WTC11 (cell line): Measurements from ENCODE around the gene MARCHF10. TPM values are rescaled to one million over a fixed set of nuclear protein-coding genes. Genes with fewer than 3 reads are reported as not detected.

Experiments
- ATAC-seq: fragments of 200-7000 bp; cut with Tn5 transposase; 2 replicates; pipeline ENCODE4 v1.10.0; 2021; ENCODE audit warnings: mild to moderate bottlenecking, moderate library complexity
- CTCF ChIA-PET: fragments of 300-600 bp; sonication (Branson Sonifier 250); formaldehyde crosslinking; loops from one replicate; lab custom pipeline; 2021; ENCODE audit warnings: antibody characterized with exemption; lab: Charles Lee
- POLR2A ChIA-PET: fragments of 350-600 bp; sonication (Branson Sonifier 250); formaldehyde crosslinking; loops from one replicate; lab custom pipeline; 2021; ENCODE audit warnings: antibody characterized with exemption; lab: Charles Lee
- DNase-seq: peaks from one replicate; pipeline ENCODE4 v3.0.0; 2021; ENCODE audit warnings: low spot score
- H3K27ac Mint-ChIP-seq: 2 replicates; pipeline ENCODE4 v1.8.0; 2021; ENCODE audit warnings: mixed read lengths
- H3K27me3 Mint-ChIP-seq: 2 replicates; pipeline ENCODE4 v1.8.0; 2021; ENCODE audit warnings: low read depth, mild to moderate bottlenecking, moderate library complexity, mixed read lengths
- H3K36me3 Mint-ChIP-seq: 2 replicates; pipeline ENCODE4 v1.8.0; 2021; ENCODE audit warnings: mixed read lengths
- H3K4me1 Mint-ChIP-seq: 2 replicates; pipeline ENCODE4 v1.8.0; 2022; ENCODE audit warnings: mixed read lengths
- H3K4me3 Mint-ChIP-seq: 2 replicates; pipeline ENCODE4 v1.8.0; 2021; ENCODE audit warnings: mild to moderate bottlenecking, moderate library complexity, mixed read lengths
- H3K9me3 Mint-ChIP-seq: 2 replicates; pipeline ENCODE4 v1.8.0; 2021; ENCODE audit warnings: mixed read lengths
- ATF1 ChIP-seq: sonication (generic); formaldehyde crosslinking; IDR thresholded peaks from 2 replicates; pipeline ENCODE4 v1.8.1; 2023; ENCODE audit warnings: mild to moderate bottlenecking, moderate library complexity, missing genetic modification reagents
- CDX4 ChIP-seq: fragments of 250-450 bp; sonication (Bioruptor Pico); IDR thresholded peaks from 2 replicates; pipeline ENCODE4 v1.9.0; 2021; ENCODE audit warnings: moderate library complexity, mild to moderate bottlenecking, inconsistent platforms, borderline replicate concordance
- E2F5 ChIP-seq: sonication (generic); formaldehyde crosslinking; IDR thresholded peaks from 2 replicates; pipeline ENCODE4 v1.8.1; 2022; ENCODE audit warnings: mild to moderate bottlenecking, moderate library complexity, missing genetic modification reagents
- ELF4 ChIP-seq: sonication (generic); formaldehyde crosslinking; IDR thresholded peaks from 2 replicates; pipeline ENCODE4 v1.8.1; 2022; ENCODE audit warnings: low read depth, mild to moderate bottlenecking, moderate library complexity, missing genetic modification reagents
- FOXP4 ChIP-seq: sonication (generic); formaldehyde crosslinking; IDR thresholded peaks from 2 replicates; pipeline ENCODE4 v1.8.0; 2022; ENCODE audit warnings: mild to moderate bottlenecking, missing genetic modification reagents
- GABPB1 ChIP-seq: sonication (generic); formaldehyde crosslinking; IDR thresholded peaks from 2 replicates; pipeline ENCODE4 v1.8.1; 2023; ENCODE audit warnings: mild to moderate bottlenecking, missing genetic modification reagents
- KAT7 ChIP-seq: sonication (generic); formaldehyde crosslinking; IDR thresholded peaks from 2 replicates; pipeline ENCODE4 v1.8.1; 2023; ENCODE audit warnings: missing genetic modification reagents, mild to moderate bottlenecking, borderline replicate concordance
- MAX ChIP-seq: sonication (generic); formaldehyde crosslinking; IDR thresholded peaks from 2 replicates; pipeline ENCODE4 v1.8.0; 2022; ENCODE audit warnings: mild to moderate bottlenecking, missing genetic modification reagents
- MYBL2 ChIP-seq: sonication (generic); formaldehyde crosslinking; IDR thresholded peaks from 2 replicates; pipeline ENCODE4 v1.8.1; 2023; ENCODE audit warnings: mild to moderate bottlenecking, moderate library complexity, missing genetic modification reagents
- NR1H2 ChIP-seq: sonication (generic); formaldehyde crosslinking; IDR thresholded peaks from 2 replicates; pipeline ENCODE4 v1.9.0; 2021; ENCODE audit warnings: mild to moderate bottlenecking, moderate library complexity, missing genetic modification reagents
- NR2C2 ChIP-seq: sonication (generic); formaldehyde crosslinking; IDR thresholded peaks from 2 replicates; pipeline ENCODE4 v1.8.0; 2022; ENCODE audit warnings: mild to moderate bottlenecking, missing genetic modification reagents
- NR3C1 ChIP-seq: sonication (generic); formaldehyde crosslinking; conservative IDR thresholded peaks from 2 replicates; pipeline ENCODE4 v1.8.1; 2023; ENCODE audit warnings: low read depth, mild to moderate bottlenecking, missing genetic modification reagents
- RORB ChIP-seq: fragments of 250-450 bp; sonication (Bioruptor Pico); IDR thresholded peaks from 2 replicates; pipeline ENCODE4 v1.9.0; 2021; ENCODE audit warnings: mild to moderate bottlenecking
- SOX15 ChIP-seq: fragments of 250-450 bp; sonication (Bioruptor Pico); IDR thresholded peaks from 2 replicates; pipeline ENCODE4 v1.9.0; 2021; ENCODE audit warnings: mild to moderate bottlenecking
- TP53 ChIP-seq: sonication (generic); formaldehyde crosslinking; IDR thresholded peaks from 2 replicates; pipeline ENCODE4 v1.8.1; 2023; ENCODE audit warnings: mild to moderate bottlenecking, missing genetic modification reagents
- ZNF121 ChIP-seq: sonication (generic); formaldehyde crosslinking; IDR thresholded peaks from 2 replicates; pipeline ENCODE4 v1.8.0; 2023; ENCODE audit warnings: missing genetic modification reagents
- ZNF138 ChIP-seq: sonication (generic); formaldehyde crosslinking; conservative IDR thresholded peaks from 2 replicates; pipeline ENCODE4 v1.8.1; 2022; ENCODE audit warnings: mild to moderate bottlenecking, moderate library complexity, missing genetic modification reagents
- ZNF396 ChIP-seq: fragments of 250-450 bp; sonication (Bioruptor Pico); IDR thresholded peaks from 2 replicates; pipeline ENCODE4 v1.8.0; 2021; ENCODE audit warnings: mild to moderate bottlenecking, moderate library complexity, borderline replicate concordance
- ZNF425 ChIP-seq: fragments of 250-450 bp; sonication (Bioruptor Pico); conservative IDR thresholded peaks from 2 replicates; pipeline ENCODE4 v1.9.0; 2021; ENCODE audit warnings: mild to moderate bottlenecking
- total RNA-seq: library from RNA; stranded (reverse); gene quantifications from 3 replicates; pipeline ENCODE4 v1.2.3, GENCODE V29; 2021
- TF ChIP-seq, protein P1 (sequence below): sonication (generic); formaldehyde crosslinking; IDR thresholded peaks from 2 replicates; pipeline ENCODE4 v1.8.0; 2022; ENCODE audit warnings: mild to moderate bottlenecking, missing genetic modification reagents
- TF ChIP-seq, protein P2 (sequence below): sonication (generic); formaldehyde crosslinking; conservative IDR thresholded peaks from 2 replicates; pipeline ENCODE4 v1.8.1; 2022; ENCODE audit warnings: mild to moderate bottlenecking, missing genetic modification reagents

MARCHF10 gene
- total RNA-seq, 1 experiment from 2014 or later: 1.0 TPM

GRCh38 chr17:62801553-62802114 lies 6.5 kb downstream of the MARCHF10 start:
- H3K4me1 Mint-ChIP-seq: peaks cover 13% of the 10 kb centered on the region
- ChIA-PET CTCF (no interaction called here), POLR2A (no interaction called here)
- DNase-seq: no peak
- no peaks in the 10 kb centered on the region for H3K27me3 Mint-ChIP-seq
- H3K4me3 Mint-ChIP-seq: no peak overlapping the region
- H3K27ac Mint-ChIP-seq: no peak overlapping the region
- no peaks in the 10 kb centered on the region for H3K9me3 Mint-ChIP-seq
- no peaks in the 10 kb centered on the region for H3K36me3 Mint-ChIP-seq
- no peak for ATAC-seq
- TF ChIP-seq TP53 (CRISPR knock-in tag) (no peak), MAX (CRISPR knock-in tag) (no peak), ZNF425 (CRISPR knock-in tag) (no peak), NR2C2 (no peak), GABPB1 (CRISPR knock-in tag) (0 out of 2 replicates have a peak, but pooled peaks have one; percentile 25), ELF4 (CRISPR knock-in tag) (no peak)
- TF ChIP-seq, protein P1, sequence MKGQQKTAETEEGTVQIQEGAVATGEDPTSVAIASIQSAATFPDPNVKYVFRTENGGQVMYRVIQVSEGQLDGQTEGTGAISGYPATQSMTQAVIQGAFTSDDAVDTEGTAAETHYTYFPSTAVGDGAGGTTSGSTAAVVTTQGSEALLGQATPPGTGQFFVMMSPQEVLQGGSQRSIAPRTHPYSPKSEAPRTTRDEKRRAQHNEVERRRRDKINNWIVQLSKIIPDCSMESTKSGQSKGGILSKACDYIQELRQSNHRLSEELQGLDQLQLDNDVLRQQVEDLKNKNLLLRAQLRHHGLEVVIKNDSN (CRISPR knock-in tag): no peak
- TF ChIP-seq, protein P2, sequence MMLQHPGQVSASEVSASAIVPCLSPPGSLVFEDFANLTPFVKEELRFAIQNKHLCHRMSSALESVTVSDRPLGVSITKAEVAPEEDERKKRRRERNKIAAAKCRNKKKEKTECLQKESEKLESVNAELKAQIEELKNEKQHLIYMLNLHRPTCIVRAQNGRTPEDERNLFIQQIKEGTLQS (CRISPR knock-in tag): no peak
- TF ChIP-seq, all 79 proteins: peak for 1

DNA sequence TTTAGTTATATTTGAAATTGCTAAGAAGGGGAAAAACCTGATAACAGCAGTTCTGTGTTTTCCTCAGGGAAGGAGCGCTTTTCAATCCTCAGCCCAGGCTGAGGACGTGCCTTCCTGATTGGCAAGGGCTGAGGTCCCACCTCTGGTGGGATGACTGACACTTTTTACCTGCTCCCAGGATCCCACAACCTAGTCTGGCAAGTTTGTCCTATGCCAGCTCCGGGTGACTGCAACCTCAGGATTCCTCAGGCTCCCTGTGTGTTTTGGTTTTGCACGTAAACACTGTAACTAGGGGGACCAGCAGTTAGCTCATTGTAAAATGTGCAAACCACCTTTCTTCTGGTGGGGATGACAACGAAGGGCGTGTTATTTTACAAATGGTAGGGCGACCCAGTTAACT lies 7.5 kb downstream of the MARCHF10 start:
- Mint-ChIP-seq H3K27ac (peak overlapping the region; percentile 61; the same call in 1 of the 2 replicates), H3K4me1 (peaks cover 5% of the 10 kb centered on the region), H3K27me3 (no peaks in the 10 kb centered on the region), H3K36me3 (no peaks in the 10 kb centered on the region), H3K9me3 (no peaks in the 10 kb centered on the region), H3K4me3 (no peak overlapping the region)
- ChIA-PET CTCF (interaction anchor here (1.2 kb wide), 1 partner anchor 45 kb away, joined by 4 read pairs; no protein-coding TSS in a partner anchor), POLR2A (no interaction called here)
- DNase-seq (peak; percentile 22), ATAC-seq (peak; percentile 80)
- TF ChIP-seq SOX15 (CRISPR knock-in tag) (no peak), ZNF121 (CRISPR knock-in tag) (no peak), FOXP4 (CRISPR knock-in tag) (no peak), NR3C1 (CRISPR knock-in tag) (no peak), ZNF396 (CRISPR knock-in tag) (no peak), E2F5 (no peak), KAT7 (CRISPR knock-in tag) (no peak), RORB (CRISPR knock-in tag) (no peak), ATF1 (no peak), MYBL2 (CRISPR knock-in tag) (no peak), CDX4 (CRISPR knock-in tag) (no peak), NR2C2 (no peak), NR1H2 (CRISPR knock-in tag) (no peak), ZNF138 (CRISPR knock-in tag) (no peak), ZNF425 (CRISPR knock-in tag) (no peak)
